ENCODE data around the gene MDH1B. TPM values are rescaled to one million over a fixed set of nuclear protein-coding genes. Genes with fewer than 3 reads are reported as not detected.

Gene MDH1B
- total RNA-seq = 0.16 and 0.19 TPM in 2 replicates

DNA sequence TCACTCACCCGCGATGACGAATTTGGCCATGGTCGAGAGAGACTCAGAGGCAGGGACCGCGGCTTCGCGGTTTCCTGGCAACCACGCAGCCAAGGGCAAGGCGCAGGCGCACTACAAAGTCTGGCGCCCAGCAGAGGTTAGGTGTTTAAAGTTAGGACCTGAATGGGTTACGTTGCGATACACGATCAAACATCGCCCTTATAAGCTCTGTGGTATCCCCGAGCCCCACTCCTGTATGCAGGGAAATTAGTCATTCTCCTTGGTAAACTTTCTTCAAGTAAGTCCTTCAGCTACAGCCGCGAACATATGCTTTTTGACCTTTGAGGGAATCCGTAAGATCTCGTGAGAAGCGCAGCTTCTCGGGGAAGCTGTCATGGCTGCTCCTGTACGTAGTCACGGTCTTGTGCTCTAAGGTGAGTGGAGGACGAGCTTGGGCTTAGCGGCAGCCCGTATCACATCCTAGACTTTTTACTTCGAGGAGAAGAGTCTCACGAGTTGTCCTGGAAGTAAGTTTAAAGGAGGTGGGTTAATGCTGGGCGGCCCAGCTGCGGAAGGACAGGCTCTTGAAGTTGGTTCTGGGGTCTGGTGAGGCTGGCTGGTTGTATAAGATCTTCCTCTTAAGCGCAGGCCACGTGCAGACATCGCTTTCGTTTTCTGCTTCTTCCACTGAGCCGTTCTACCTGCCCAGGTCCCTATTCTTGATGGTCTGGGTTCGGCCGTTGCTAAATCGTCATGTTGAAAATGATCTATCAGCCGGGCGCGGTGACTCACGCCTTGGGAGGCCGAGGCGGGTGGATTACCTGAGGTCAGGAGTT is at the start of gene MDH1B, which contains the start of gene FASTKD2:
TSS of gene MDH1B (minus strand) at position 87 of the 815 bp plus-strand sequence. CDS start at position 30, 57 bp downstream.
TSS of gene FASTKD2 (plus strand) at position 365 of the 815 bp plus-strand sequence. CDS start 1,088 bp downstream, outside the sequence.

DNA sequence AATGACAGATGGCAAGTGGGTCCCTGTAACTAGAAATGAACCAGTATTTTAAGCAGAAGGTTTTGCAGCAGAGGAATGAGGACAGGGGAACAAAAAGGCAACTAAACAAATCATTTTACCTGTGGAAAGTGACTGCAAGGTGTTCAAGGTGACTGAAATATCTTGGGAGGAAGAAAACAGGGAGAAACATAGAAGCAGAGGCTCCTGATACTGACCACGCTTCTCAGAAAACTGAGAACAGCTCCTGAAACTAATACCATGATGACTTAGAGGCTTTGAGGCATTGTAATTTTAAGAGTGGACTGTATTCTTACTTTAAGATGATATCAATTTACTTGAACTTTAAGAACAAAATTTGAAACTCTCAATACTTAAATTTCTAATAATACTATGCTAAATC is 46.8 kb downstream of the MDH1B start, which contains the start of gene DYTN:
TSS of gene DYTN (minus strand) at position 101 of the 400 bp plus-strand sequence. CDS start 117 bp downstream, outside the sequence.

Other genes starting within 250 kb of the MDH1B start
- not detected in 2 replicates for gene FAM237A, start 122.8 kb downstream of the MDH1B start, total RNA-seq
- not detected in 2 replicates for gene DYTN, start 46.9 kb downstream of the MDH1B start, total RNA-seq
- gene FASTKD2, start 278 bp upstream of the MDH1B start, total RNA-seq = 21.0 and 55.6 TPM in 2 replicates
- 0.19 TPM in 1 of 2 replicates, not detected in the other for gene CPO, start 174.2 kb upstream of the MDH1B start, total RNA-seq

All from bladder microvascular endothelial cell (primary cell).